CD4-positive, alpha-beta memory T cell (primary cell): ENCODE results near the gene UNCX. TPM values are rescaled to one million over a fixed set of nuclear protein-coding genes. Genes with fewer than 3 reads are reported as not detected.
"Not testable (repeated sequence)": the region's sequence is repeated elsewhere in the genome, so short reads cannot be mapped to it uniquely, and the experiment has no call there.

Experiments
- CTCF ChIA-PET: fragments of 350-600 bp; sonication (Branson Sonifier 250); formaldehyde crosslinking; loops from one replicate; lab custom pipeline; 2021; ENCODE audit warnings: inconsistent platforms; ENCODE audit not compliant: partially characterized antibody; lab: Charles Lee
- POLR2A ChIA-PET: fragments of 350-600 bp; sonication (Branson Sonifier 250); formaldehyde crosslinking; loops from one replicate; lab custom pipeline; 2021; ENCODE audit not compliant: partially characterized antibody; lab: Charles Lee
- DNase-seq, 5 donors: peaks; one replicate each; pipeline versions ENCODE4 v3.0.0 to v3.0.0-alpha.2; 2020 to 2022; ENCODE audit warnings: mixed read lengths in 1 of 5
- H3K27ac ChIP-seq: one replicate; pipeline ENCODE4 v1.7.0; 2013; ENCODE audit warnings: low read depth, low read length
- H3K27me3 ChIP-seq: 2 replicates; pipeline ENCODE4 v1.7.0; 2013; ENCODE audit warnings: mild to moderate bottlenecking, low read length, moderate library complexity; ENCODE audit not compliant: insufficient read depth
- H3K36me3 ChIP-seq: 2 replicates; pipeline ENCODE4 v1.7.0; 2013; ENCODE audit warnings: mild to moderate bottlenecking, low read length, moderate library complexity; ENCODE audit not compliant: insufficient read depth
- H3K4me1 ChIP-seq: 2 replicates; pipeline ENCODE4 v1.7.0; 2013; ENCODE audit warnings: mild to moderate bottlenecking, low read length, moderate library complexity; ENCODE audit not compliant: insufficient read depth
- H3K4me3 ChIP-seq, 2 donors: one replicate each; pipeline ENCODE4 v1.7.0; 2013; ENCODE audit warnings: low read length in 2 of 2, mild to moderate bottlenecking in 1 of 2
- H3K9me3 ChIP-seq, 2 donors: one replicate each; pipeline ENCODE4 v1.7.0; 2013; ENCODE audit warnings: low read length in 2 of 2, control low read depth in 1 of 2; ENCODE audit not compliant: control insufficient read depth in 1 of 2
- H3K27ac Mint-ChIP-seq, 7 donors: one replicate each; pipeline ENCODE4 v1.8.0; 2020 to 2021; ENCODE audit warnings: mixed read lengths in 7 of 7, mild to moderate bottlenecking in 6 of 7, inconsistent platforms in 3 of 7, moderate library complexity in 3 of 7
- H3K27me3 Mint-ChIP-seq, 2 donors: one replicate each; pipeline ENCODE4 v1.8.0; 2020 to 2021; ENCODE audit warnings: mixed read lengths in 2 of 2
- H3K36me3 Mint-ChIP-seq, 2 donors: one replicate each; pipeline ENCODE4 v1.8.0; 2020 to 2021; ENCODE audit warnings: mixed read lengths in 2 of 2, inconsistent platforms in 1 of 2, mild to moderate bottlenecking in 1 of 2
- H3K4me1 Mint-ChIP-seq, 4 donors: one replicate each; pipeline ENCODE4 v1.8.0; 2020 to 2021; ENCODE audit warnings: mixed read lengths in 4 of 4, mild to moderate bottlenecking in 1 of 4
- H3K4me3 Mint-ChIP-seq, 8 donors: one replicate each; pipeline ENCODE4 v1.8.0; 2020 to 2021; ENCODE audit warnings: mixed read lengths in 8 of 8, mild to moderate bottlenecking in 7 of 8, moderate library complexity in 6 of 8, inconsistent platforms in 3 of 8
- H3K9me3 Mint-ChIP-seq, 8 donors: one replicate each; pipeline ENCODE4 v1.8.0; 2020 to 2021; ENCODE audit warnings: mixed read lengths in 8 of 8, mild to moderate bottlenecking in 5 of 8, inconsistent platforms in 3 of 8, moderate library complexity in 1 of 8
- intact Hi-C: fragments of 100-400 bp; cut with micrococcal nuclease; formaldehyde crosslinking; loops from one replicate; pipeline ENCODE4 v1.15.1; 2023
- polyA plus RNA-seq, 2 donors: library from polyadenylated mRNA; unstranded; fragments of 300-500 nt; fragmentation: Illumina TruSeq; gene quantifications; one replicate each; pipeline ENCODE4 v1.2.3, GENCODE V29; 2021
- total RNA-seq, 2 experiments: library from RNA; stranded (reverse); gene quantifications; one replicate each; pipeline ENCODE4 v1.2.3, GENCODE V29; 2021

Gene UNCX
- total and polyA plus RNA-seq, 4 experiments from 2014 or later: not detected

DNA sequence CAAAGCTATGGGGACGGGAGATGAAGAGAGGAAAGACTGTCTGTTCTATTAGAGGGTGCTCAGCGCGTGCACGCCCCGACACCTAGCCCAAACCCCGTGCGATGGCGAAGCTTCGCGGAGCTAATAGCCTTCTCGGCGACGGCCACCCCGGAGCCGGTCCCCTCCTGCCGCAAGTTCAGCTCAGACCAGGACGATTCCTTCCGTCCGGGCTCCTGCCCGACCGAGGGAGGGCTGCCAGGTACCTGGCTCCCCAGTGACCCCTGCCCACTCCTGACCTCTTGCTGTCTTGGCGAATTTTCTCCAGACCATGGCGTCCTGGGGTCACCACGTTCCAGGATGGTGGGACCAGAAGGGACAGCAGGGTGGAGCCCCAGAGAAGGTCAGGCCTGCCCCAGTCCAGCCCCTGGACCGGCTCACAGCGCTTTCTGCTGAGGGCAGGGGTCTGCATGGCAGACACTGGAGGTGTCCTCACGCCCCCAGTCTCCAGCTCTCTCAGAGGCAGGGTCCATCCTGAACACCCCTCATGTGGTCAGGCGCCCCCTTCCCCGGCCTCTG, 36.7 kb downstream of the UNCX start:
- intact Hi-C loops: no loop called here
- DNase-seq: no peak

DNA sequence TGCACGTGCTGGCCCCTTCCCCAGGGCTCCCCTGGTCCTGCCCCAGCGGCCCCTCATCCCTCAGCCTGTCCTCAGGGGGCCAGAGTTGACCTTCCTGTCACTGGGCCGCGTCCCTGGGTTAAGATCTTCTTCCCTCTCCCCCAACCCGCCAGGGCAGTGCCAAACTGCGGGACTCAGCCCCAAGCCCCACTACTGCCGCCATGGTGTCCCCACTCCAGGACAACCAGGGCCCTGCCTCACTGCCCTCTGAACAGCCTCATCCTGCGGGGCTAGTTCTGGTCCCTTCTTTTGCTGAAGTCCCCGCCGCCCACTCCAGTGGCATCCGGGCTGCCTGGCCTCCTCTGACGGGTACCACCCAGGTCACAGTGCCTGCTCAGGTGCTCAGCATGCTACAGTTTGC, 37.5 kb downstream of the UNCX start:
- ChIA-PET CTCF (no interaction called here), POLR2A (no interaction called here)
- Histone ChIP-seq H3K9me3 (no peaks in the 10 kb centered on the region), H3K4me1 (no peaks in the 10 kb centered on the region), H3K36me3 (no peaks in the 10 kb centered on the region), H3K27me3 (no peaks in the 10 kb centered on the region), H3K4me3 (no peak overlapping the region), H3K27ac (no peak overlapping the region)
- Mint-ChIP-seq H3K27ac (no peak overlapping the region), H3K27me3 (peaks cover 16% of the 10 kb centered on the region in 2 donors), H3K4me1 (no peaks in the 10 kb centered on the region), H3K4me3 (no peak overlapping the region), H3K9me3 (no peaks in the 10 kb centered on the region), H3K36me3 (no peaks in the 10 kb centered on the region)
- no peak for DNase-seq
- intact Hi-C loops: no loop called here

More for the DNA sequence above, 36.7 kb downstream of the UNCX start:
- Histone ChIP-seq H3K36me3 (no peaks in the 10 kb centered on the region), H3K9me3 (no peaks in the 10 kb centered on the region), H3K27ac (no peak overlapping the region), H3K4me1 (no peaks in the 10 kb centered on the region), H3K4me3 (no peak overlapping the region), H3K27me3 (no peaks in the 10 kb centered on the region)
- Mint-ChIP-seq H3K27me3 (peaks cover 16 to 18% of the 10 kb centered on the region in 2 donors), H3K4me3 (no peak overlapping the region), H3K4me1 (no peaks in the 10 kb centered on the region), H3K36me3 (no peaks in the 10 kb centered on the region), H3K27ac (no peak overlapping the region), H3K9me3 (peaks cover 0 to 2% (median 0%) of the 10 kb centered on the region in 8 donors)
- ChIA-PET CTCF (no interaction called here), POLR2A (no interaction called here)

DNA sequence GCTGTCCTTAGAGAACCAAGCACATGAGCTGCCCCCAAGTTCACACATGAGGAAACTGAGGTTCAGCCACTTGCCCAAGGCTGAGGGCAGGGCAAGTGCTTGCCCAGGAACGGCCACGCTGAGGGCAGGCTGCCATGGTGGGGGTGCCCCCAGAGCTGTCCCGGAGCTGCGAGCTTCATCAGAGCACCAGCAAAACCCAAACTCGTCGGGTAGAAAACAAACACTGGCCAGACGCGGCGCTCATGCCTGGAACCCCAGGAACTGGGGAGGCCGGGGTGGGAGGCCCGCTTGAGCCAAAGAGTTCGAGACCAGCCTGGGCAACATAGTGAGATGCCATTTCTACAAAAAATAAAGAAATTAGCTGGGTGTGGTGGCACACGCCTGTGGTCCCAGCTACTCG, 38.4 kb downstream of the UNCX start:
- no peak overlapping the region for H3K4me3 ChIP-seq
- H3K4me3 Mint-ChIP-seq: no peak overlapping the region
- POLR2A ChIA-PET: no interaction called here
- H3K27me3 Mint-ChIP-seq: peaks cover 10 to 11% of the 10 kb centered on the region in 2 donors
- H3K36me3 Mint-ChIP-seq: no peaks in the 10 kb centered on the region
- H3K4me1 Mint-ChIP-seq: no peaks in the 10 kb centered on the region
- no peaks in the 10 kb centered on the region for H3K9me3 Mint-ChIP-seq
- no peak overlapping the region for H3K27ac Mint-ChIP-seq
- no peak for DNase-seq
- H3K4me1 ChIP-seq: no peaks in the 10 kb centered on the region
- H3K27me3 ChIP-seq: no peaks in the 10 kb centered on the region
- no peaks in the 10 kb centered on the region for H3K9me3 ChIP-seq
- H3K27ac ChIP-seq: no peak overlapping the region
- intact Hi-C loops: no loop called here
- CTCF ChIA-PET: no interaction called here
- H3K36me3 ChIP-seq: no peaks in the 10 kb centered on the region

DNA sequence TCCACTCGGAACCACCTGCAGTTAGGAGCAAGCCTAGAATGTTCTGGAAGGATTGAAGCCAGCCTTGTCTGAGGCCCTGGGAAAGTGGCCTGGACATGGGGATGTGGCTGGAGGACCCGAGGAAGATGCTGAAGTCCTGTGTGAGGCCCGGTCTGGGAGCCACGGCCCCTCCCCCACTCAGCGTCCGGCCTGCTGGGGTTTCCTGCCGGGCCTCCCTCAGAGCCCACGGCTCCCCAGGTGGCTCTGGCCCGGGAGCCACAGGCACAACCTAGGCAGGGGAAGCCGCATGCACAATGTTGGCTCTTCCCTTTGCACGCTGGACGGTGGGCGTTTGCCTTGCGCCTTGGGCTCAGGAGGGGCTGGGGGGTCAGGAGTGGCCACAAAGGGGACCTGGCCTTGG, 39.0 kb downstream of the UNCX start:
- ChIA-PET POLR2A (no interaction called here), CTCF (no interaction called here)
- intact Hi-C loops: no loop called here
- no peaks in the 10 kb centered on the region for H3K36me3 Mint-ChIP-seq
- DNase-seq: no peak
- Histone ChIP-seq H3K36me3 (no peaks in the 10 kb centered on the region), H3K4me3 (no peak overlapping the region), H3K27ac (no peak overlapping the region), H3K4me1 (no peaks in the 10 kb centered on the region), H3K27me3 (no peaks in the 10 kb centered on the region), H3K9me3 (no peaks in the 10 kb centered on the region)
- no peak overlapping the region for H3K27ac Mint-ChIP-seq
- H3K4me3 Mint-ChIP-seq: no peak overlapping the region
- H3K9me3 Mint-ChIP-seq: peaks cover 0 to under 1% (median 0%) of the 10 kb centered on the region in 8 donors
- no peaks in the 10 kb centered on the region for H3K4me1 Mint-ChIP-seq
- peaks cover 5 to 6% of the 10 kb centered on the region in 2 donors for H3K27me3 Mint-ChIP-seq

DNA sequence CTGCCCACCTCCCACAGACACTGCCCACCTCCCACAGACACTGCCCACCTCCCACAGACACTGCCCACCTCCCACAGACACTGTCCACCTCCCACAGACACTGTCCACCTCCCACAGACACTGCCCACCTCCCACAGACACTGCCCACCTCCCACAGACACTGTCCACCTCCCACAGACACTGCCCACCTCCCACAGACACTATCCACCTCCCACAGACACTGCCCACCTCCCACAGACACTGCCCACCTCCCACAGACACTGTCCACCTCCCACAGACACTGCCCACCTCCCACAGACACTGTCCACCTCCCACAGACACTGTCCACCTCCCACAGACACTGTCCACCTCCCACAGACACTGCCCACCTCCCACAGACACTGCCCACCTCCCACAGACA, 39.5 kb downstream of the UNCX start:
- H3K27ac Mint-ChIP-seq, H3K27ac ChIP-seq, POLR2A ChIA-PET, H3K4me1 Mint-ChIP-seq, H3K9me3 ChIP-seq, DNase-seq, H3K4me1 ChIP-seq, H3K27me3 ChIP-seq, CTCF ChIA-PET, H3K9me3 Mint-ChIP-seq, H3K36me3 Mint-ChIP-seq, H3K4me3 ChIP-seq, H3K4me3 Mint-ChIP-seq, intact Hi-C loops, H3K36me3 ChIP-seq, H3K27me3 Mint-ChIP-seq: not testable (repeated sequence)

DNA sequence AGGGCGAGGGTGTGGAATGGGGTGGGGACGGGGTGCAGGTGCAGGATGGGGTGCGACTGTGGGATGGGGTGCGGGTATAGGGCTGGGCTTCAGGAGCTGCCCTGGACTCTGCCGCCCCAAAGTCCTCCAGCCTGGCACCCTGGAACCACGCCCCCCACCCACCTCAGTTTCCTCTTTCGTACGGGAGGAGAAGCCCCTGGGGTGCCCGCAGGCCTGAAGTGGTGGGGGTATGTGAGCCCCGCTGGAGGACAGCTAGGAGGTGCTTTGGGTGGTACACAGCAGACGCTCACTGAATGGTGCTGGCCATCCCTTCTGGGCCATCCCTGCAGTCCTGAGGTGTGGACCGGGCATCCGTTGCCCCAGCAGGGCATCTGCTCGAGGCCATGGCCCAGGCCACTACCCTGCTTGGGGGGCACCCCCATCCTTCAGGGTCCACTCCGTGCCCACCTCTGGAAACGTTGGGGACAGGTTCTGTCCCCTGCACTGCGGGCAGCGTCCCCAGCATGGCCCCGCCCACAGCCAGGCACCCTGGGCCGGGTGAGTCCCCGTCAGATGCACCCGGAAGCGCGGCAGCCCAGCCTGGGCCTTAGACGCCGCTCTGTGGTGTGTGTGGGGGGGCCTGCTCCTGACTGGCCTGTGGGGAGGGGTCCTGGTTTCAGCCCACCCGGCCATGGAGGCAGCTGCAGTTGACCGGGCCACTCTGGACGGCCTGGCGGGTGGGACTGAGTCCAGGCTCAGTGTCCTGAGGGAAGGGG, 41.6 kb downstream of the UNCX start:
- H3K9me3 Mint-ChIP-seq: peaks cover 0 to 5% (median under 1%) of the 10 kb centered on the region in 8 donors
- no peak overlapping the region for H3K27ac Mint-ChIP-seq
- Histone ChIP-seq H3K9me3 (no peaks in the 10 kb centered on the region), H3K27me3 (no peaks in the 10 kb centered on the region), H3K4me3 (no peak overlapping the region), H3K27ac (no peak overlapping the region), H3K36me3 (no peaks in the 10 kb centered on the region), H3K4me1 (no peaks in the 10 kb centered on the region)
- H3K27me3 Mint-ChIP-seq: peaks cover 0 to 9% of the 10 kb centered on the region in 2 donors
- DNase-seq: no peak
- no peak overlapping the region for H3K4me3 Mint-ChIP-seq
- ChIA-PET POLR2A (no interaction called here), CTCF (no interaction called here)
- intact Hi-C loops: no loop called here
- H3K4me1 Mint-ChIP-seq: no peaks in the 10 kb centered on the region
- H3K36me3 Mint-ChIP-seq: peaks cover 0 to 4% of the 10 kb centered on the region in 2 donors

DNA sequence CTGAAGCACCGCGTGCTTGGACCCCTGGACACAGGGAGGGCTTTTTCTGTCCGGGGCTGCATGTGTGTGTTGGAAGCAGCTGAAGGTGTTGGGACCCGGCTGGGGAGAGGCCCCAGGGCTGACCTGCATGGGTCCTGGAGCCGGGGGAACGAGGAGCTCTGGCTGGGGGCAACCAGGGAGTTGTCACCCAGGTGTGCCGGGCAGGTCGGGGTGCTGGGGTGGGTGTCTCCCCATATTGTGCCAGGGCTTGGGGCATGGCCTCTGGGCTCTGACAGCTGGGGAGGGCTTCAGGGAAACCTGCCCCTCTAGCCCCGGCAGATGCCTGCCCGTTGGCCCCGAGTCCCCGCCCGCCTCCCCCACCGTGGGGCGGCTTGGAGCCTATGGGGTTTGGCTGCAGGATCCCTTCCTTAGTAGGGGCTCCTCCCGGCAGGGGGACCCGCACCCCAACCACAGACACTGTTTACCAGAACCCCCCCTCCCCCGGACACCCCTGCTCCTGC, 42.3 kb downstream of the UNCX start:
- H3K9me3 ChIP-seq: no peaks in the 10 kb centered on the region
- Mint-ChIP-seq H3K4me1 (no peaks in the 10 kb centered on the region), H3K9me3 (peaks cover 0 to 5% (median under 1%) of the 10 kb centered on the region in 8 donors), H3K36me3 (peaks cover 0 to 4% of the 10 kb centered on the region in 2 donors), H3K27ac (no peak overlapping the region), H3K27me3 (peaks cover 0 to 11% of the 10 kb centered on the region in 2 donors), H3K4me3 (no peak overlapping the region)
- DNase-seq: no peak
- no peak overlapping the region for H3K27ac ChIP-seq
- H3K27me3 ChIP-seq: no peaks in the 10 kb centered on the region
- ChIA-PET POLR2A (no interaction called here), CTCF (no interaction called here)
- H3K4me3 ChIP-seq: no peak overlapping the region
- no peaks in the 10 kb centered on the region for H3K4me1 ChIP-seq
- intact Hi-C loops: no loop called here
- H3K36me3 ChIP-seq: no peaks in the 10 kb centered on the region
